DMS 273 (cell line): ENCODE data around the gene WDFY4.

Source experiments
- DNase-seq: peaks from one replicate; lab custom pipeline; 2025; ENCODE audit not compliant: unreplicated experiment; lab: John Stamatoyannopoulos, UW

WDFY4 gene

DNA sequence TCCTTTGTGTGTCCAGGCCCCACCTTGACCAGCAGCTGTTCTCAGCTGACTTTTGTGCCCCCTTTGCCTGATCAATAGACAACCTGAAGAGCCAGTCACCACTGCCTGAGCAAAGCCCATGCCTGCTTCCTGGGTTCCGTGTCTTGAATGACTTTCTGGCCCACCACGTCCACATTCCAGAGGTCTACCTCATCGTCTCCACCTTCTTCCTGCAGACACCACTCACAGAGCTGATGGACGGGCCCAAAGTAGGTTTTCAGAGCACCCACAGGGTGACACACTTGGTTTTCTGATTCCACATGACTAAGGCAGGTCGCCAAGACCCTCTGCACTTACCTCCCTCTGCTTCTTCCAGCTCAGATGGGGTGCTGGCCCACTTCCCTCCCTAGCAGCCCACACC is 126.8 kb downstream of the WDFY4 start:
- DNase-seq: no peak

DNA sequence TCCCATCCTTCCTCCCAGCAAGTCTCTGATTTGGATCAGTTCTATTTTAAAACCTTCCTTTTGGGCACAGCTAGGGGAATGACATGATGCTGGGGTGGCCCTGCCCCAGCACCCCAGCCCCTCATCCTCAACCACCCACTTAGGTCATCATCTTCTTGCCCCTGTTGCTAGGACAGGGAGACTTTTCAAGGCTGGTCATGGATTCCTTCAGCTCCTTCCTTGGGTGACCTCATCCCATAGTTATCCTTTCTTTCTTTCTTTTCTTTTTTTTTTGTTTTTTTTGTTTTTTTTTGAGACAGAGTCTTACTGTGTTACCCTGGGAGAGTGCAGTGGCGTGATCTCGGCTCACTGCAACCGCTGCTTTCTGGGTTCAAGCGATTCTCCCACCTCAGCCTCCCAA is 127.2 kb downstream of the WDFY4 start:
- no peak for DNase-seq

DNA sequence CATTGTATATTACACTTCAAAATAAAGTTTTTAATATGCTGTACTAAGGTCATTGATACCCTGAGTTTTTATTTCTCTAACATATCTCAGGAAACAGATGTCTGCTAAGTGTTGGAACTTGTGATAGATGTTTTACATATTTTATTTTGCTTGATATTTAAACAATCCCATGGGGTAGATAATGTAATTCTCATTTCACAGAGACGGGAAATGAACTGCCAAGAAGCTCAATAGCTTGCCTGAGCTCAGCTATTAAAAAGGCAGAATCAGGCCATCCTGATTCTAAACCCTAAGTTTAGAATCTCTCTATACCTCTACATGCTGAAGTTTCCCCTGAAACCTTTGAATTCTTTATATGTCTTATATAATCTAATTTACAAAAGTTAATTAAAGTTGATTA is 128.6 kb downstream of the WDFY4 start:
- no peak for DNase-seq

DNA sequence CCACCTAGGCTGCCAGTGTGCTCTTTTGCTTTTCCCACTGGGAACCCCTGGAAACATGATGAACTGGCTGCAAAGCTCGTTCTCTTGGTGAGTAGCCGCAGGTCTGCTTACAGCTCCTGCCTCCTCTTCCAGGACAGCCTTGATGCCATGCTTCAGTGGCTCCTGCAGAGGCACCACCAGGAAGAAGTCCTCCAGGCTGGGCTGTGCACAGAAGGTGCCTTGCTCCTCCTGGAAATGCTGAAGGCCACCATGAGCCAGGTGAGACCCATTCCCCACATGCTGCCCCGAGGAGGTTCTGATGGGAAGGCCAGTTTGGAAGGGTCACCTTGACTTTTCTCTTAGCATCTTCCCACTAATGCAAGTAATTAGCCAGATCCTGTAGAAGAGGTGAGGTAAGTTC is 129.2 kb downstream of the WDFY4 start:
- no peak for DNase-seq

DNA sequence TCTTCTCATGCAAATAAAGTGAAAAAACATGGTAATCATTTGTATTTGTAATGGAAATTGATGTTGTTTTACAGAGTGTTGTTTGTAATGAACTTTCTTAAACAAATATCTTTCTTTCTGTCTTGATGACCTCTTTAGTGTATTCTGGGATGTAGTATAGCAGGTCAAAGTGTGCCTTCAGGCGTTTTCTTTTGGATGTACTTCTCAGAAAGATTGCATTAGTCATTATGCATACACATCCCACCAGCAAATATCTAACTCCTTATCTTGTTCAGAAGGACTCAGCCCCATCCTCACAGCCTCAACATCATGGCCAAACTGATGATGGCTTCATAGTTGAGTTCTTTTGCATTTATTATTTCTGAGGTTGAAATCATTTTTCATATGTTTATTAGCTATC is 130.3 kb downstream of the WDFY4 start:
- no peak for DNase-seq

DNA sequence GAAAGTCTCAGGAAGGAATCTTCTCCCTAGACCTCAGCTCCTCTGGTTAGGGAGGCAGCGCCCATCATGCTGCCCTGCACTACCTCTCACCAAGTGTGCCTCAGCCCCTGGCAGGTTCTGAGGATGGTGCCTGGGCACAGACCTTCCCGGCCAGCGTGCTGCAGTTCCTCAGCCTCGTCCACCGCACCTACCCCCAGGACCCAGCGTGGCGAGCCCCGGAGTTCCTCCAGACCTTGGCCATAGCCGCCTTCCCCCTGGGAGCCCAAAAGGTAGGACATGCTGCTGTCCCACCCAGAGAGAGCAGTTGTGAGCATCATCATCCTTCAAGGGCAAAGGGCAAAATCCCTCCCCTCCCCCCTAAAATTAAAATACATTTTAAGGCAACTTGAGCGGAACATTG is 132.5 kb downstream of the WDFY4 start:
- DNase-seq: no peak

DNA sequence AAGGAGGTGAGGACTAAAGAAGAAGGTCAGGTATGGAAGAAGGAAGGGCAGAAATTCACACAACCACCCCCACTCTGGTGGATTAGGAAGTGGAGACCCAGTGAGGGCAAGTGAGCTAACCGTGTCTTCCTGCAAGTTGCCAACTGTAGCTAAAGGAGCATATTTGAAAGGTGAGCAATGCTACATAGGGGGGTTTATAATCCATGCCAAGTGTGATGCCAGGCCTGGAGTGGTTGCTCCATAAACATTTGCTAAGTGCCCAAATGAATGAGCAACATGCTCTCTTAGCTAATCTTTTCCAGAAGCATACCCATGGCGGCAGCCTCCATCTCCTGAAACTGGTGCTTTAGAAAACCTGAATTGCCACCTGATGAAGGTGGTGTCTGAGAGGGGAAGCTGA is 133.4 kb downstream of the WDFY4 start:
- DNase-seq: no peak

DNA sequence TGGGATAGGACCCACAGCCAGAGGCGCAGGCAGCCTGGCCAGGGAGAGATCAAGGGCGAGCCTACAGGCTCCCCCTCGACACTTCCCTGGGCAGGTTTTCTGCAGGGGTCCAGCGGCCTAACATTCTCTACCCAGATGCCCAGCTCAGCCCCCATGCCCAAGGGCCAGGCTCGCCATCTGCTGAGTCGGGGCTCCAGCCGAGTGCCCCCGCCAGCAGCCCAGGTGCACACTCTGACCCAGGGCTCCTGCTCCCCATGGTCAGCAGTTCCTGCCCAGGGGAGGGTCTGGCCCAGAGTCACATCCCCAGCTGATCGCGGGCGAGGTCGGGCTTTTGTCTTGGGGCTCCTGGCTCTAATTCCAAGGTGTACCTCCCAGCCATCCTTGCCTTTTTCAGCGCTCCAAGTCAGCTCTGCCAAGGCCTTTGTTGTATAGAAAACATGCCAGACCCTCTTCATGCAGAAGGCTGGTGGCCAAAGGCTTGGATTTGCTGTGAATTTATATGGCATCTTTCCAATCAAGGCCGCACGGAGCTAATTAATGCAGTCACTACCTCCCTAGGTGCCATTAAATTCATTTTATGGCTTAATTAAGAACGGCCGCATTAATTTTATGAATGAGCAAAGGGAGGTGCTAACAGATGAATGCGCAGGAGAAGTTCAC is 134.3 kb downstream of the WDFY4 start:
- DNase-seq: no peak

DNA sequence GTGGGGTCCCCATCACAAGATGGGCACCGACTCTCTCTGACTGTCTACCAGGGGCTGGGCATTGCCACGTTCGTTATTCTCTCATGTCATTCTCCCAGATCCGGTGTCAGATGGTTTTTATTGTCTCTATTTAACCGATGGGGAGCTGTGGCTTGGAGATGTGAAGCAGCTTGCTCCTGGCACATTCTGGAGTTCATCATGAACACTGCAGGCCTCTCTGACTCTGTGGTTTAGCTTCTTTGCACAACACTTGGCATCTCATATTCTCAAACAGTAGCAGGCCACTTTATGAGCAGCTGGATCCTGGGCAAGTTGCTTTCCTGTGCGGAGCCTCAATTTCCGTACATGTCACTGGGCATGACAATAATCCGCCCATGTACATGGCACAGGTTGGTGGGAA is 135.1 kb downstream of the WDFY4 start:
- no peak for DNase-seq

DNA sequence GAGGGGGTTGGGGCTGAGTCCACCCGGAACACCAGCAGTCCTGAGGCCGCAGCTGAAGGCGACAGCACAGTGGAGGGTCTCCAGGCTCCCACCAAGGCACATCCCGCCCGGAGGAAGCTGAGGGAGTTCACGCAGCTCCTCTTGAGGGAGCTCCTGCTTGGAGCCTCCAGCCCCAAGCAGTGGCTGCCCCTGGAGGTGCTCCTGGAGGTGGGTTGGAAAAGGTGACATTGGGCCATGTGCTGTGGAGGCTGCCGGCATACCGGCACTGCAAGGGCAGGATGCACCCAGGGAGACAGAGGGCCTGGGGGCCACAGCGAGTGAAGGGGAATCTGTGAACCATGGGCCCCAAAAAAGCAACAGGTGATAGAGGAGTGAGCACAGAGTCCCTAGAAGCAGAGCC is 135.6 kb downstream of the WDFY4 start:
- no peak for DNase-seq

DNA sequence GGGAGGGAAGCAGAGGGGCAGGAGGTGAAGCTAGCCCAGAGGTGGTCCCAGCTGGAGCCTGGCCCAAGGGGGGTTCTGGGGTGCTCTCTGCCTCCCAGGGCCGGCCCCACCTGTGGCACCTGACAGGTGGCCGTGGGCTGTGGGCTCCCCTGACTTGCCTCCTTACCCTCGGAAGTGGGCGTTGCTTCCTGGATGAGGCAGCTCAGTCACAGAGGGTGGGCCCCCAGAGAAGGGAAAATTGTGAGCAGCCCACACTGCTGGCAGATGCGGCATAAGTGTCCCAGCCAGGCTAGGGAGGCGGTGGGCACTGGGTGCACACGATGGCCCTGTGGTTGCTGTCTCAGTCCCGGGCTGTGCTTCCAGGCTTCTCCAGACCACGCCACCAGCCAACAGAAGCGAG is 136.0 kb downstream of the WDFY4 start:
- no peak for DNase-seq

DNA sequence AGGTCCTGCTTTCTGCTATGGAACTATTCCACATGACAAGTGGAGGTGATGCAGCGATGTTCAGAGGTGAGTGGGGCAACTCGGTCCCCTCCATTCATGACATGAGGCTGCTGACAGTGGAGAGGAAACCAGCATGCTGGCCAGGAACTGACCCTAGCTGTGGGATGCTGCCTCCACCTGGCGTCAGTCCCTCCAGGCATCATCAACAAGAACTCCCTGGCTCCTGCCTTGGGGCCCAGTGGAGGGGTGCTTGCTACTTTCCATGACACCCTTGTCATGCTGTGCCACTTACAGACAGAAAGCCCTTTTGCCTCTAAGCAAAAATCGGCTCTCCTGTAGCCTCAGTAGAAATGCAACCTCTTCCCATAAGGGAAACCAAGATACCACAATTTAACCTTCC is 136.4 kb downstream of the WDFY4 start:
- no peak for DNase-seq

DNA sequence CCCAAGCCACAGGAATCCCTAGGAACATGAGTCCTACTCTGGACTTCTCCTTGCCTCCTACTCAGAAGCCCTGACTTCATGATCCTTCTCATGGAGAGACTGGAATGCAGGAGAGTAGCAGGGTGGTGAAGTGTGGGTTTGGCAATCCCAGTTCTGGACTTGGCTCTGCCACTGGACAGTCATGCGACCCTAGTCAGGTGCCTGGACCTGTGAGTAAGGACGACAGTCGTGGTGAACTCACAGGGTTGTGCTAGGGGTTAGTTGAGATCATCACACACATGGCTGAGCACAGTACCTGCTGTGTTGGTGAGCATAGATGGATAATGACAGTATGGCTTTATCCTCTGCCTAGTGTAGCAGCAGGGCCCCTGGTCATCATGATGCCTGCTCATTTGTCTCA is 137.0 kb downstream of the WDFY4 start:
- no peak for DNase-seq

DNA sequence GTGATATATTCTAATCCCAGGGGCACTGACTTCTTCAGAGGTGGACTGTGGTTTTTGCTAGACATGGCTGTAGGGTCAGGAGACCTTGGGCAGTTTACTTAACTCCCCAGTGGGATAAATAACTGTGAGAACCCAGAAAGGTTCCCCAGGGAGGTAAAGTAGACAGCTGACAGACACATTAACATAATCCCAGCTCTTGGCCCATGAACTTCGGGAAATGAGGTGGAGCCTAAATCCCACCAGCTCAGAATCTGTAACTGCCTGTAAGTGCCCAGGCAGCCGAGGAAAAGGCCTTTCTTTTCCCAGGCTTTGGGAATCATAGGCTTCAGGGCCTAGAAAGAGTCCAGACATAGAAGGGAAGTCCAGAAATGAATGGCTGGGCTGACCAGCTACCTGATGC is 149.0 kb downstream of the WDFY4 start:
- DNase-seq: no peak

DNA sequence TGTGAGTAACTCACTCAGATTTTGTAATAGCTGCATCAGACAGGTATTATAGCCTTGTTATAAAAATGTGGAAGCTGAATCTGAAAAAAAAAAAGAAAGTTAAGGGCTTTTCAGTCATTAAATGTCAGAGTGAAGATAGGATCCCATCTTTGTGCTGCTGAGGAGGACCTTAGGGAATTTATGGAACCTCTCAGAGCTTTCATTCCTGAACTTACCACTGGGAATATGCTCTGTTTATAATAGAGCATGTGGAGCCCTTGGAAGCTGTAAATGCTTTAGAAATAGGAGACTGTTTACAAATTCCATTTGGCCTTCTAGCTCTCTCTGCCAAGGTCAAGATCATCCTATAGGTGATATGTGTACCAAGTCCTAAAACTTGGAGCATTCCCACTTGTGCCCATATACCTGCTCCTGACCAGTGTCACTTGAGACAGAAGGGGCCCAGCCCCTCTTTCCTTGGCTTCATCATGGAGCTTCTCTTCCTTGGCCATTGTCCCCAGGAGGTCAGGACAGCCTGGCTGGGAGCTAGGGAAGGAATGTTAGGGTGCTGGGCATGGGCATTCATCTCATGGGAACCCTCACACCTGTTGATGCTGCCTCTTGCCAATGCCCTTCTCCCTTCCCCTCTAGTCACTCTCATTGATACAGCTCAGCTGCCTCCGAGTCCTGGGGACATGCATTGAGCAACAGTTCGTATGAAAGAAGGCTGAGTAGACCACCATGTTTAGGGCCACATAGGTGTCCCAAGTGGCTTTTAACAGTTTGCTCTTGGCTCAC is 149.7 kb downstream of the WDFY4 start:
- no peak for DNase-seq

DNA sequence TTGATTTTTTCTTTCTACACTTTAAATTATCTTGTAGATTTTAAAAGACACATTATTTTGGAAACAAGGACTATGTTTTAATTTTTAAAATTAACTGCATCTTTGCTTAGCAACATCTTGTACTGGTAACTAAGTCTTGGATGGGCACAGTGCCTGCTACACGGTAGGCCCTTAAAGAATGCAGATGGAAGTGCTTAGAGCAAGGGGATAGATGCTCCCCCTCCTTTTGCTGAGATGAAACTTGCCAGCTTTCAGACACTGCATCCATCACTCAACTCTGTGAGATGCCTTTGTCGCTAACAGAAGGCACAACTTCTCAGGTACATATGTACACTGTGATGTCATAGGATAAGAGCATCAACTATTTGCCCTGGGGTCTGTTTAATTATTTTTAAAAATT is 151.1 kb downstream of the WDFY4 start:
- no peak for DNase-seq

DNA sequence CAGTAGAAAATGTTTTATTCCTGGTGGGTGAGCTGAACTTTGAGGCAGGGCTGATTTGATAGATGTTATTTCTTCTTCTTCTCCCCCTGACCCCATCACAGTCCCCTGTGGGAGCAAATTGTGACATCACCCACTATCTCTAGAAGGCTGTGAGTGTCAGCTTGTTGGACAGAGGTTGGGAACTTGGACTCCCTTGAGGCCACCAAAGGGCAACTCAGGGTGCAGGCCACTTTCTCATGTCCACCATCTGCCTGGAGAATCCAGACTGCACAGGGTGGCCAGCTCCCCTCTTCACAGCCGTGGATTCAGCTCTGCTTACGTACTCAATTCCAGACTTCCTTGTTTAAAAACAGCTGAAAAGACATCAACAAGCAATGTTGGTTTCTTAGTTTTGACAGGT is 151.9 kb downstream of the WDFY4 start:
- DNase-seq: no peak

DNA sequence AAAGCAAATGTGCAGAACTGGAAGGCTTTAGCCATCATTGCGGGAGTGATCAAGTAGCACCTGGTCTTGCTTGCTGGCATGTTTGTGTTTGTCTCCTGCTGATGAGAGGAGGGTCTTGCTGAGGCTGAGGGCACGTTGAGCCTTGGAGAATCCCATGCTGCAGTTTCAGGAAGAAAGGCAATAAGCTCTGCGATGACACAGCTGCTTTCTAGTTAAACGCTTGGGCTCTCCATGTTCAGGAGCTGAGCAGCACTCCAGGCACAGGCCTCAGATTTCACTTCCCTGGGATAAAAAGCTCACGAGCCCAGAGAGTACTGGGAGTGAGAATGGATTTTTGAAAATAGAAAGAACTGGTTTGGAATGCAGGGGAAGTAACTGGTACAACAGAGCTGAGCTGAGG is 154.2 kb downstream of the WDFY4 start:
- DNase-seq: no peak

DNA sequence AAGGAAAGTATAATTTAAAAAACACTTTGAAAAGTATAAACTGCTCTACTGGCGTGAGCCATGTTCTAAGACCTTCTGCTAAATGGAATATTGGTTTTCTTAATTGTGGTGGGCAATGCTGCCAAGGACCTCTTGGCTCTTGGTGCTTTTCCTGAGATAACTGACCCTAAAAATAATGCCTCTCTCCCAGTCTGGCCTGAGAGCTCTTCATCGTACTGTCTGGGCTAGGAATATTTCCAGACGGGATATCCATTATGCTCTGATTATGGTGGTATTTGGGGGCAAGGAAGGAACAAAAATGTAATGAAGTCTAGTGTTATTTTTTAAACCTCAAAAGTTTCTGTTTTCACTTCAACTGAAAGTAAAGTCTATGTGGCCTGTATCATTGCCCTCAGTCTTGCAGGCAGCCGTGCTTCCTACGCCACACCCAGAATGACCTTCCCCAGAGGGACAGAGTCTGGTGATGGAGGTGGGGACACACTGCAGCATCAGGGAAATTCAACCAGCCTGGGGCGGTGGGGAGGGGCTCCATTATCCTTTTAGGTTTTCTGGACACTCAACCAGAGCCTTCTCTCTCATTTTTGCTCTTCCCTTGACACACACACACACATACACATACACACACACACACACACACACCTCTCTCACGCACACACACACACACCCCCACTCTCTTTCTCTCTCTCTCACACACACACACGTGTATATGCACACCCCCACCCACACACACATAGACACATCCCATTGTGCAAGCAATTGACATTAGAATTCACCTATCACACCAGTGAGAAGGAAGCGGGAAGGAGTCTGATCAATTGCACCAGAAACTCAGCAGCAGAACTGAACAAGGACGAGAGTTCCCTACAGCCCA is 155.4 kb downstream of the WDFY4 start:
- no peak for DNase-seq

DNA sequence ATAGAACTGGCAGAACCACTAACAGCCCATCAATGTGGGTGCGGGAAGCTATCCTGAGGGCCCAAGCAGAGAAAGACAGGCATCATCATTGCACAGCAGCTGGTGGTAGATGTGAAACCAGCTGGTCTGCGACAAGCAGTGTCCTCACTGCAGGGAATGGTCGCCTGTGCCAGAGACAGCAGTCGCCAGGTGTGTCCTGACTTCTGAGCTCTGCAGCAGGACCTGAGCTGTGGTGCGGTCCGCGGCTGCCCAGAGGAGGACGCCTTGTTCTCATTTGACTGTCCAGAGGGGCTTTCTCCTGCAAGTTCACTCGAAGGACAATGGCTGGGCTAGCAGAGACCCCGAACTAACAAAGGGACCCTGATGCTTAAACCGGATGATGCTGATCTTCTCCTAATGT is 157.6 kb downstream of the WDFY4 start:
- no peak for DNase-seq

DNA sequence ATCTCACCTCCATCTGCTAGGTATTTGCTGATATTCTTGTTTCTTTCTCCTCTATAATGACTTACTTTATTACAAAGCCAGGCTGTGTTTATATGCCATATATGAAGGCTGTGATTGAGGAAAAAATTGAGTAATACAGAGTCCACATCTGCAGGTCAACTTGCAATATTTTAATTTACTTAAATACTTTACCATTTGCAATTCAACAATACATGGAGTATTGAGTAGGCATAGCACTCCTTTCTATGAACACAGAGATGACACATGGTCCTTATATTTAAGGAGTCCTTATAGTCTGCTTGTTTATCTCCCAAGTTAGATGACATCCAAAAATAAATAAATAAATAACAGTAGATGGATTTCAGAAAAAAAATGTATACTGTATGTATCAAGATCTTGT is 158.5 kb downstream of the WDFY4 start:
- no peak for DNase-seq

DNA sequence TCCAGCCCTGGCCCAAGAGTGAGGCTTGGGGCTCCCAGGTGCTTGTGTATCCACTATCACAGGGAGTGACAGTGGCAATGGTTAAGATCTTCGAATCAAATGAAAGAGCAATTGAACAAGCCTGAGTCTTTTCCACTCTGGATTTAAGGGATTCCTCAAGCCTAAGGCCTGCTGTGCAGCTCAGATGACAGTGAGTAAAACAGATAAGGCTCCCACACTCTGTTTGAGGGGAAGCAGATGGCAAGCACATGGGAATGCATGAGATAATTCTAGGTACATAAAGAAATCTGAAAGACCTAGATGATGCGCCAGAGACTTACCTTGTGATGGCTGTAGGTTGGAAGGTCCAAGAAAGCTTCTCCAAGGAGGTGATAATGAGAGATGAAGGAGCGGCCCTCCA is 159.9 kb downstream of the WDFY4 start:
- peak; percentile 1 for DNase-seq
